GM23248 (cell line): ENCODE measurements around the gene ACSL6. TPM values are rescaled to one million over a fixed set of nuclear protein-coding genes. Genes with fewer than 3 reads are reported as not detected.

Experiments
- DNase-seq: peaks from one replicate; pipeline ENCODE4 v3.0.0-alpha.2; 2015
- H2AFZ ChIP-seq: fragments of 200-600 bp; sonication (generic); 2 replicates; pipeline ENCODE4 v1.6.1; 2016; ENCODE audit warnings: antibody characterized with exemption
- H3F3A ChIP-seq: fragments of 200-600 bp; sonication (generic); 2 replicates; pipeline ENCODE4 v1.6.1; 2016; ENCODE audit warnings: mild to moderate bottlenecking, antibody characterized with exemption, mixed run types; ENCODE audit not compliant: insufficient read depth
- H3K27ac ChIP-seq: fragments of 200-600 bp; sonication (generic); 2 replicates; pipeline ENCODE4 v1.5.1; 2016; ENCODE audit warnings: mild to moderate bottlenecking
- H3K27me3 ChIP-seq: fragments of 200-600 bp; sonication (generic); replicated peaks from 2 replicates; pipeline ENCODE4 v1.6.1; 2016; ENCODE audit warnings: mild to moderate bottlenecking; ENCODE audit not compliant: insufficient read depth
- H3K36me3 ChIP-seq: fragments of 200-600 bp; sonication (generic); 2 replicates; pipeline ENCODE4 v1.6.1; 2016; ENCODE audit warnings: low read depth, mild to moderate bottlenecking
- H3K4me1 ChIP-seq: fragments of 200-600 bp; sonication (generic); 2 replicates; pipeline ENCODE4 v1.6.1; 2016; ENCODE audit warnings: mild to moderate bottlenecking; ENCODE audit not compliant: insufficient read depth
- H3K4me2 ChIP-seq: fragments of 200-600 bp; sonication (generic); one replicate; pipeline ENCODE4 v1.6.1; 2016; ENCODE audit warnings: mild to moderate bottlenecking; ENCODE audit not compliant: unreplicated experiment
- H3K4me3 ChIP-seq: fragments of 200-600 bp; sonication (generic); 2 replicates; pipeline ENCODE4 v1.5.1; 2016; ENCODE audit warnings: mild to moderate bottlenecking
- H3K79me2 ChIP-seq: fragments of 200-600 bp; sonication (generic); 2 replicates; pipeline ENCODE4 v1.6.1; 2016; ENCODE audit warnings: mild to moderate bottlenecking; ENCODE audit not compliant: insufficient read depth
- H3K9ac ChIP-seq: fragments of 200-600 bp; sonication (generic); 2 replicates; pipeline ENCODE4 v1.6.1; 2016; ENCODE audit warnings: mild to moderate bottlenecking
- H3K9me2 ChIP-seq: fragments of 200-600 bp; sonication (generic); 2 replicates; pipeline ENCODE4 v1.6.1; 2016; ENCODE audit warnings: mixed run types, mild to moderate bottlenecking, moderate library complexity; ENCODE audit not compliant: insufficient read depth
- H3K9me3 ChIP-seq: fragments of 200-600 bp; sonication (generic); one replicate; pipeline ENCODE4 v1.6.1; 2017; ENCODE audit warnings: low read depth
- H4K20me1 ChIP-seq: fragments of 200-600 bp; sonication (generic); 2 replicates; pipeline ENCODE4 v1.6.0; 2016; ENCODE audit not compliant: insufficient read depth
- EZH2 ChIP-seq: fragments of 200-600 bp; sonication (generic); IDR thresholded peaks from 2 replicates; pipeline ENCODE4 v1.6.1; 2018; ENCODE audit warnings: antibody characterized with exemption, mild to moderate bottlenecking; ENCODE audit not compliant: insufficient read depth, poor library complexity, severe bottlenecking
- EZH2phosphoT487 ChIP-seq: fragments of 200-600 bp; sonication (generic); IDR thresholded peaks from 2 replicates; pipeline ENCODE4 v1.6.1; 2018; ENCODE audit warnings: antibody characterized with exemption, moderate library complexity, mild to moderate bottlenecking, low read depth; ENCODE audit not compliant: insufficient read depth
- WGBS, 2 experiments: methylation state at CpG; one replicate each; pipeline ENCODE4 v1.1.6; 2015 to 2017; ENCODE audit warnings: low lambda C conversion rate in 2 of 2, low coverage in 1 of 2; ENCODE audit errors: missing lambda C conversion rate in 2 of 2; 5-methylcytosine and 5-hydroxymethylcytosine counted together
- in situ Hi-C: fragments of 300-500 bp; cut with MboI; formaldehyde crosslinking; loops from 2 replicates; pipeline ENCODE4 v1.15.0; 2020
- polyA plus RNA-seq: library from polyadenylated mRNA; unstranded; fragments of >200 nt; fragmentation: Nextera tagmentation; extraction: Ambion mirVana; gene quantifications from 2 replicates; pipeline ENCODE4 v1.2.1, GENCODE V29; 2016
- total RNA-seq: library from RNA; depleted of rRNA; stranded (reverse); fragments of >200 nt; shearing (Covaris generic); gene quantifications from 2 replicates; pipeline ENCODE4 v1.2.3, GENCODE V29; 2014

ACSL6 gene
- total and polyA plus RNA-seq, 2 experiments from 2014 or later = 0.11 TPM; not detected in 1

GRCh38 chr5:131959136-131959535 lies 52.3 kb downstream of the ACSL6 start:
- Histone ChIP-seq H4K20me1 (no peaks in the 10 kb centered on the region), H3K9me3 (no peaks in the 10 kb centered on the region), H3K4me2 (no peak overlapping the region), H3K36me3 (no peaks in the 10 kb centered on the region), H3F3A (no peaks in the 10 kb centered on the region), H3K4me3 (no peak overlapping the region), H3K9ac (no peak overlapping the region), H3K9me2 (no peaks in the 10 kb centered on the region), H3K79me2 (no peaks in the 10 kb centered on the region), H2AFZ (no peak overlapping the region), H3K27me3 (no peaks in the 10 kb centered on the region), H3K4me1 (no peaks in the 10 kb centered on the region), H3K27ac (no peak overlapping the region)
- TF ChIP-seq EZH2phosphoT487 = no peak
- no peak for TF ChIP-seq EZH2
- in situ Hi-C loops = no loop called here
- WGBS, 2 experiments = 49 to 60% methylated on average over 5 of the region's 5 CpGs
- no peak for DNase-seq

GRCh38 chr5:131957721-131958441 lies 53.6 kb downstream of the ACSL6 start:
- Histone ChIP-seq H3K9me3 (no peaks in the 10 kb centered on the region), H3K27me3 (no peaks in the 10 kb centered on the region), H3K79me2 (no peaks in the 10 kb centered on the region), H3F3A (no peaks in the 10 kb centered on the region), H2AFZ (no peak overlapping the region), H3K4me3 (no peak overlapping the region), H3K27ac (no peak overlapping the region), H3K9ac (no peak overlapping the region), H3K9me2 (no peaks in the 10 kb centered on the region), H3K36me3 (no peaks in the 10 kb centered on the region), H3K4me2 (no peak overlapping the region), H4K20me1 (no peaks in the 10 kb centered on the region), H3K4me1 (no peaks in the 10 kb centered on the region)
- in situ Hi-C loops = no loop called here
- TF ChIP-seq EZH2 = no peak
- no peak for TF ChIP-seq EZH2phosphoT487
- DNase-seq = no peak
- 45 to 52% methylated on average over 8 of the region's 8 CpGs for WGBS, 2 experiments

- no peak for DNase-seq
- no peaks in the 10 kb centered on the region for H3K9me3 ChIP-seq
- H3K4me3 ChIP-seq = no peak overlapping the region
- H3K27me3 ChIP-seq = no peaks in the 10 kb centered on the region
- H3K79me2 ChIP-seq = no peaks in the 10 kb centered on the region
- H4K20me1 ChIP-seq = no peaks in the 10 kb centered on the region
- no peak overlapping the region for H3K4me2 ChIP-seq
- no peak overlapping the region for H3K27ac ChIP-seq
- no peaks in the 10 kb centered on the region for H3K4me1 ChIP-seq
- H2AFZ ChIP-seq = no peak overlapping the region
- no peak overlapping the region for H3K9ac ChIP-seq
- TF ChIP-seq EZH2phosphoT487 (no peak), EZH2 (no peak)
- H3K36me3 ChIP-seq = no peaks in the 10 kb centered on the region
- H3F3A ChIP-seq = no peaks in the 10 kb centered on the region
- in situ Hi-C loops = no loop called here
- no peaks in the 10 kb centered on the region for H3K9me2 ChIP-seq
Observed at GRCh38 chr5:131953969-131954368, 57.5 kb downstream of the ACSL6 start.

GRCh38 chr5:131952301-131952857 lies 59.1 kb downstream of the ACSL6 start:
- no peaks in the 10 kb centered on the region for H3K9me2 ChIP-seq
- H3K9ac ChIP-seq = no peak overlapping the region
- no peaks in the 10 kb centered on the region for H3K9me3 ChIP-seq
- no peak for DNase-seq
- no peak overlapping the region for H2AFZ ChIP-seq
- H3K79me2 ChIP-seq = no peaks in the 10 kb centered on the region
- no peak overlapping the region for H3K4me2 ChIP-seq
- H3K27me3 ChIP-seq = no peaks in the 10 kb centered on the region
- no peak for TF ChIP-seq EZH2
- TF ChIP-seq EZH2phosphoT487 = no peak
- H3K4me3 ChIP-seq = no peak overlapping the region
- H3K4me1 ChIP-seq = no peaks in the 10 kb centered on the region
- no peaks in the 10 kb centered on the region for H3F3A ChIP-seq
- H3K36me3 ChIP-seq = no peaks in the 10 kb centered on the region
- WGBS, 2 experiments = 62% methylated on average over 3 of the region's 3 CpGs
- H3K27ac ChIP-seq = no peak overlapping the region
- H4K20me1 ChIP-seq = no peaks in the 10 kb centered on the region
- in situ Hi-C loops = no loop called here

GRCh38 chr5:131950706-131951105 lies 60.8 kb downstream of the ACSL6 start:
- Histone ChIP-seq H3K27me3 (no peaks in the 10 kb centered on the region), H3K27ac (no peak overlapping the region), H3K9me3 (no peaks in the 10 kb centered on the region), H2AFZ (no peak overlapping the region), H3K4me2 (no peak overlapping the region), H3K4me1 (no peaks in the 10 kb centered on the region), H3K36me3 (no peaks in the 10 kb centered on the region), H3K9ac (no peak overlapping the region), H4K20me1 (no peaks in the 10 kb centered on the region), H3K4me3 (no peak overlapping the region), H3K79me2 (no peaks in the 10 kb centered on the region), H3F3A (no peaks in the 10 kb centered on the region), H3K9me2 (no peaks in the 10 kb centered on the region)
- TF ChIP-seq EZH2 = no peak
- TF ChIP-seq EZH2phosphoT487 = no peak
- in situ Hi-C loops = no loop called here
- WGBS, 2 experiments = 29% methylated on average over 1 of the region's 1 CpG
- DNase-seq = no peak
